HFF-Myc (cell line): Measurements from ENCODE around the gene PI4KA.

Experiments used
- DNase-seq: peaks from one replicate; pipeline ENCODE4 v3.0.0-alpha.2; 2011; ENCODE audit warnings: low read depth; ENCODE audit errors: extremely low read depth
- H3K4me3 ChIP-seq: replicated peaks from 2 replicates; pipeline ENCODE4 v1.5.1; 2011; ENCODE audit warnings: low read depth, mild to moderate bottlenecking, control low read depth, low read length
- TF ChIP-seq, protein P1 (sequence below): IDR thresholded peaks from 2 replicates; pipeline ENCODE4 v1.5.1; 2012; ENCODE audit warnings: mild to moderate bottlenecking, low read depth, low read length, control low read depth; ENCODE audit errors: missing control alignments

The PI4KA gene

DNA sequence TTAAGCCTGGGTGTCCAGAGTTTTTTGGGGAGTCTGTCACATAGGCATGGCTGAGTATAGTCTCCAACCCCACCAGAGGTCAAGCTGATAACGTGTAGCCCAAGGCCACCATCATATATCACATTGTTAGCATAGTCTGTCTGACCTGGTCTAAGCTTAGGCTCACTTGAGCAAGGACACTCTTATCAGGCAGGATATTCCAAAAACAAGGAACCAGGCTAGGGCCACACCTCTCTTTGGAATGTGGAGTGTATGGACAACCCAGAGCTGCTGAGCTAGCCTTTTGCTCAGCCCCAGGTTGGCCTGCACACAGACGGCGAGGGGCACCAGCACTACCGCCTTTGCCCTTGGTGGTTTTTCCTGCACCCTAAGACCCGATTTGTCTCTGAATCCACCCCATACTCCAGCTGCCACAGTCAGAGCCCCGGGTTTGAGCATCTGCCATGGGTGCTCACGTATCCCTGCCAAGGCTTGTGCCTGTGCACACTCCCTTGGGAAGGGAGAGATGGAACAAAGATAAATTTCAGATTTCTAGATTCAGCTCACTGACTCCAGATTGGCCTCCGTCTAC is 7.3 kb upstream of the PI4KA start:
- no peak overlapping the region for H3K4me3 ChIP-seq
- TF ChIP-seq, protein P1, sequence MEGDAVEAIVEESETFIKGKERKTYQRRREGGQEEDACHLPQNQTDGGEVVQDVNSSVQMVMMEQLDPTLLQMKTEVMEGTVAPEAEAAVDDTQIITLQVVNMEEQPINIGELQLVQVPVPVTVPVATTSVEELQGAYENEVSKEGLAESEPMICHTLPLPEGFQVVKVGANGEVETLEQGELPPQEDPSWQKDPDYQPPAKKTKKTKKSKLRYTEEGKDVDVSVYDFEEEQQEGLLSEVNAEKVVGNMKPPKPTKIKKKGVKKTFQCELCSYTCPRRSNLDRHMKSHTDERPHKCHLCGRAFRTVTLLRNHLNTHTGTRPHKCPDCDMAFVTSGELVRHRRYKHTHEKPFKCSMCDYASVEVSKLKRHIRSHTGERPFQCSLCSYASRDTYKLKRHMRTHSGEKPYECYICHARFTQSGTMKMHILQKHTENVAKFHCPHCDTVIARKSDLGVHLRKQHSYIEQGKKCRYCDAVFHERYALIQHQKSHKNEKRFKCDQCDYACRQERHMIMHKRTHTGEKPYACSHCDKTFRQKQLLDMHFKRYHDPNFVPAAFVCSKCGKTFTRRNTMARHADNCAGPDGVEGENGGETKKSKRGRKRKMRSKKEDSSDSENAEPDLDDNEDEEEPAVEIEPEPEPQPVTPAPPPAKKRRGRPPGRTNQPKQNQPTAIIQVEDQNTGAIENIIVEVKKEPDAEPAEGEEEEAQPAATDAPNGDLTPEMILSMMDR: no peak
- DNase-seq: no peak

DNA sequence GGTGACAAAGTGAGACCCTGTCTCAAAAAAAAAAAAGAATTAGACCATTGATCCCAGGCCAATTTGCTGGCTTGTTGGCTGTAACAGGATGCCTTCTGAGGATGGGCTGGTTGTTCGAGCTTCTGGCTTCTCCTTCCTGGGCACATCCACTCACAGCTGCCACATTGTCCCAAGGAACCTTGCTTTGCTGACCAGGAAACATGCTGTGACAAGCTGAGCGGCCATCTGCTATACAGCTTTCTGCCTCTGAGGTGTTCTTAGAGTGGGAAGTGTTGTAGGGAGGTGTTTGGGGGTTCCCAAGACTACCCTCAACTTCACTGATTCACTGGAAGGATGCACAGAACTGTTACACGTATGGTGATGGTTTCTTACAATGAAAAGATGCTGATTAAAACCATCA is 6.7 kb upstream of the PI4KA start:
- DNase-seq: no peak
- TF ChIP-seq, protein P1: no peak
- no peak overlapping the region for H3K4me3 ChIP-seq

DNA sequence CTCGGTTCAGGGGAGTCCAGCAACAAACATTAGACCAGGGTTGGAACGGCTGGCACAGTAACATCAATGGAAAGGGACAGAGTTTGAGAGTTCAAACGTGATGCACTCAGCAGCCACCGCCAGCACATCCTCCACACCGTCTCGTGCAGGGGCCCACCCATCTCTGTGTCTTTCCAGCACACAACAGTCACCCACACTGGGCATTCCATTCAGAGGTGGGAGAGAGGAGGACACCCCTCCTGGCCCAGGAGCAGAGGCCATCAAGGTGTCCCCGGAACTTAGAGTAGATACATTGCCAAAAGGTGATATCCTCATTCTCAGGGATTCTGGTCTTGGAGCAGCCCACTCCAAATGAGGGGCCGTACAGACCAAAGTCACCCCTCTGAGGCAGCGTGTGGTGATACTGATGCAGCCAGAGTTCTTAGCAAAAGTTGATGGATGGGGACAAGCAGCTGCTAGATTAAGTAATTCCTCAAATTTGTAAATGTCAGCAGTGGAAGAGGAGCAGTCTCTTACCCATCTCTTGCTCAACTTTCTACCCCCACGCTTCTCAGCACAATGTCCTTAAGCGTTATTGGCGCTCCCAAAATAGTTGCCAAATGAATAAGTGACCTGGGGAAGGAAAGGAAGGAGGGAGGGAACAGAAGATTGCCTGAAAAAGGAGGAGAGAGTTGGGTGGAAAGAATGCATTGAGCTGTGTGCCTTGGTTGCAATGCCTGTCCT is 5.7 kb upstream of the PI4KA start:
- TF ChIP-seq, protein P1: no peak
- DNase-seq: no peak
- H3K4me3 ChIP-seq: no peak overlapping the region

DNA sequence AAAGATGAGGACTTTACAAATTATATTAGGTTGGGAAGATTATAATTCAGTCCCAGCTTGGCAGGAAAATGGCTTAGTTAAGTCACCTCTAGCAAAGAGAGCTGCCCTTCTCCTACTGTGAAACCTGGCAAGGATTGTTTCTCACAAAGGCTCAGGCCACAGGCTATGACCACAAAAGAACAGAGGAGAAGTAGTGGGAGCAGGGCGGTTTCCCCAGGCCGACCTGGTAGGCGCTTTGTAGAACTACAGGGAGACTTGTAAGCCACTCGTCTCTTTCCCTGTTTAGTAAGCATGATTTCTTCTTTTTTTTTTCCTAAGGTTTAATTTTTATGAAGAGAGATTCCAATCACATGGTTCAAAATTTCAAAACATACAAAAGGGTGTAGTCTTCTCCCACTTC is 4.8 kb upstream of the PI4KA start:
- H3K4me3 ChIP-seq: no peak overlapping the region
- no peak for DNase-seq
- TF ChIP-seq, protein P1: no peak

DNA sequence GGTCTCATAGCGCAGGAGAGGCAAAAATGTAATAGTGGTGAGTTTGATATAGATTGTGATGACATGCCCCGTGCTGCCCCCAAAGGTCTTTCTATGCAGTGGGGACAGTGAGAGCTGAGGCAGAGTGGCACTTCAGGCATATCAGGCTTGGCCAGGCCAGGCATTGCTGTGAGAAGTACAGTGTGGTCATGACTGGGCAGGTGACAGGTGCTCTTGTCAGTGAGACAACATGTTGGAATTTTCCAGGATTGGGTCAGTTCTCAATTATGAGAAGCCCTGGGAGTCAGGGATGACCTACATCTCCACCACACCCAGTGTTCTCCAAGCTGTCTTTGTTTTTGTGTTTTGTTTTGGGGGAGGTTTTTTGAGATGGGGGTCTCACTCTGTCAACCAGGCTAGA is 3.9 kb upstream of the PI4KA start:
- H3K4me3 ChIP-seq: no peak overlapping the region
- DNase-seq: no peak
- TF ChIP-seq, protein P1: no peak

DNA sequence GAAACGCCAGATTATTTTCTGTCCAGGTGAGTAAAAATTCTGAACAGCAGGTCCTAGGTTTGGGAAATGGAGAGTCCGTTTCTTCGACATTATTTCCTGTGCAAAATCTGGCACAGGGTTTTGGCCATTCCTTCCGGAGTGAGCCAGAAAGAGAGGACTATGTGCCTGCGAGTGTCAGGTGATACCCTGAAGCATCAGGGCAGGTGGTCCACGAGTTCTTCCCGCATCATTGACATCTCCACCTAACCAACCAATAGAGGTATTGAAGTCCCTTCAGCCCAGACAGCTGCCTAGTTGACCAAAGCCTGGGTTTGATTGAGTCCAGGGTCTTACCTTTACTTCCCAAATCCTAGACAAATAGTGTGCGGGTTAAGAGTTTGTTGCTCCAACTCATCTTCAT is 1.0 kb upstream of the PI4KA start:
- TF ChIP-seq, protein P1: no peak
- DNase-seq: no peak
- H3K4me3 ChIP-seq: peak overlapping the region; percentile 84
